Activated CD4-positive, alpha-beta T cell treated with anti-CD3 and anti-CD28 coated beads, Interleukin-2, amount 50 U/mL, for 16 hours (primary cell): Measurements from ENCODE around the gene RIN3.

Source experiments
- DNase-seq: peaks from one replicate; pipeline ENCODE4 v3.0.0-alpha.2; 2020

RIN3 gene

GRCh38 chr14:92511453-92512238 is 1.9 kb upstream of the RIN3 start:
- DNase-seq = no peak

DNA sequence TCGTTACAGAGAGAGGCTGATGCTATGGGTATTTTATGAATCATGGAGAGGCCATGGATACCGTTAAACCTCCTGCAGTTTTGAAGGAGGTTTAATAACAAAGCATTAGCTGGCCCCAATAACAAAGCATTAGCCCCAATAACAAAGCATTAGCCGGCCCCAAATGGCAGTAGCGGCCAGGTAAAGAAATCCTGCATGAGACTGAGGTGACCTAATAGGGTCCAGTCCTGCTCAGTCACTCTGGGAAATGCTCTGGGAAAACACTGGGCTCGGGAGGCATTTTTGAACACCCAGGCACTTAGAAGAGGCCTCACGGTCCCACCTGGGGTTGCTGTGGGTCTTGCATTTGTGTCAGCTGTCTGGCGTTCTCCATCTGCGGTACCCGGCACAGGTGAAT is 776 bp upstream of the RIN3 start:
- DNase-seq = no peak

GRCh38 chr14:92513966-92514843 is 624 bp downstream of the RIN3 start:
- no peak for DNase-seq

DNA sequence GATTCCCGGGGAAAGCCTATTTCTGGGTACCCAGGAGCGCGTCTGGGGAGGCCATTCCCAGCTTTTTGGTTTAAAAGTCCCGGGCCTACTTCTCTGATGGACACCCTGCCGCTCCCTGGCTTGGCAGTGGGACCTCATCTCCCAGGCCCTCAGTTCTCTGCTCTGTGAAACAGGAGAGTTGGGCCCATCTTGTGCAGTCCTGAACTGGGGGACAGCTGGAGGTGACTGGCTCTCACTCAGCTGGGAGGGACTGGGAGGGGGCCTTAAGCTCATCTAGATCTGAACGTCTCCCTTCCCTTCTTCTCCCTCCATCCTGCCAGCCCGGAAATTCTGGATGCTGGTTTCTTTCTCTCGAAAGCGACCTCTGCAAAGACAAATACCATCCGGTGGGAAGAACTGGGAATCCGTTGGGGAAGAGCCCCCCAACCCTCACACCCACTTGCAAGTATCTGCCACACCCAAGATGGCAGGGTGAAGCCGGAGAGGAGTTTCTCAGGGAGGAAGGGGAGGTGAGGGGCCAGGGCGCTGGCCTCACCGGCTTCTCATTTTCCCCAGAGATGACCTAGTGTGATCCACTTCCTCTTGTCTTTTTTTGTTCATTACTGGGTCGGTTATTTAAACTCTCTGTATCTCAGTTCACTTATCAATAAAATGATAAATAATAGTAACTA is 1.4 kb downstream of the RIN3 start:
- DNase-seq = no peak

DNA sequence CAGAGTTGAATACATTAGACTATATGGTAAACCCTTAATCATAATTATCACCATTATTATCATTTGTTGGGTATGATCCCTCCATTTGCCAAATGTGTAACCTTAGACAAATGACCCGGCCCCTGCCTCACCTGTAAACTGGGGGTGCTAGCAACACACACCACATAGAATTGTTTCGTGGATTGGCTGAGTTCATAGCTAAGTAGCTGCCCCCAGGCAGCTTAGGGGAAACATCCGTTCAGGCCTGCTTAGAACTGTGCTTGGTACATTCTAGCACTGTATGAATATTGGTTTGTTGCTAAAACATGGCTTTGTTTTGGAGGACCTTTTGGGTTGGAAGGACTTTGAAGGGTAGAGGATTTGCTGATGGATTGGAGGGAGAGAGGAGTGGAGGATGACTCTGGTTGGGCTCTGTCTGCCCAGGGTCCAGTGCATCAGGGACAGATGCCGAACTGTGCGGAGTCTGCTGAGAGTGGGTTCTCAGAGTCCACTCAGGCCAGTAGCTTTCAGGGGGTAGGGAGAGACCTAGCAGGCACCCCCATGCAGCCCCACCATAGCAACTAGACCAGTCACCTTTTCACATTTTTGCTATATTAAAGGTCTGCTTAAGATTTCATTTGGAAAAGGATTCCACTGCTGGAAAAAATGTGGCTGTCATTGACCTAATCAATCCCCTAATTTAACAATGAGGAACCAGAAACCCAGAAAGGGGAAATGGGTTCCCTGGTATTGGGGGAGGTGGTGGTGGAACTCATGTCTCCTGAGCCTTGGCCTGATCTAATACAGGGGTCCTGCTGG is 2.2 kb downstream of the RIN3 start:
- no peak for DNase-seq

GRCh38 chr14:92516344-92516965 is 2.9 kb downstream of the RIN3 start:
- no peak for DNase-seq

GRCh38 chr14:92516966-92517506 is 3.5 kb downstream of the RIN3 start:
- no peak for DNase-seq

DNA sequence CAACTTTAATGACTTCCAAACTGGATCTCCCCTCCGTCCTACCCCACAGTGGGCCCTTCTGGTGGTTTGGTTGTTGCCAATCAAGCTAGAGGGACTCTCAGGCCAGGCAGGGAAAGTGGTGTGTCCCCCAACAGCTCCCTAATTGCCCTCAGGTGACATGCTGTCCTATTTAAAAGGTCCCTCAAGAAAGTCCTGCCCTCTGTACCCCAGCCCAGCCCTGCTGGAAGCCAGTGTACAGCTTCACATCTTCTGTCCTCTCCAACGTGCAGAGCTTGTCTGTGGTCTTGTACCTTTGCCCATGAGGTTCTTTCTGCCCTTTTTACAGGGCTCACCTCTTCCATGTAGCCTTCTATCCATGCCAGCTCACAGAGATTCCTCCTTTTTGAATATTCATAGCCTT is 4.2 kb downstream of the RIN3 start:
- DNase-seq = no peak

DNA sequence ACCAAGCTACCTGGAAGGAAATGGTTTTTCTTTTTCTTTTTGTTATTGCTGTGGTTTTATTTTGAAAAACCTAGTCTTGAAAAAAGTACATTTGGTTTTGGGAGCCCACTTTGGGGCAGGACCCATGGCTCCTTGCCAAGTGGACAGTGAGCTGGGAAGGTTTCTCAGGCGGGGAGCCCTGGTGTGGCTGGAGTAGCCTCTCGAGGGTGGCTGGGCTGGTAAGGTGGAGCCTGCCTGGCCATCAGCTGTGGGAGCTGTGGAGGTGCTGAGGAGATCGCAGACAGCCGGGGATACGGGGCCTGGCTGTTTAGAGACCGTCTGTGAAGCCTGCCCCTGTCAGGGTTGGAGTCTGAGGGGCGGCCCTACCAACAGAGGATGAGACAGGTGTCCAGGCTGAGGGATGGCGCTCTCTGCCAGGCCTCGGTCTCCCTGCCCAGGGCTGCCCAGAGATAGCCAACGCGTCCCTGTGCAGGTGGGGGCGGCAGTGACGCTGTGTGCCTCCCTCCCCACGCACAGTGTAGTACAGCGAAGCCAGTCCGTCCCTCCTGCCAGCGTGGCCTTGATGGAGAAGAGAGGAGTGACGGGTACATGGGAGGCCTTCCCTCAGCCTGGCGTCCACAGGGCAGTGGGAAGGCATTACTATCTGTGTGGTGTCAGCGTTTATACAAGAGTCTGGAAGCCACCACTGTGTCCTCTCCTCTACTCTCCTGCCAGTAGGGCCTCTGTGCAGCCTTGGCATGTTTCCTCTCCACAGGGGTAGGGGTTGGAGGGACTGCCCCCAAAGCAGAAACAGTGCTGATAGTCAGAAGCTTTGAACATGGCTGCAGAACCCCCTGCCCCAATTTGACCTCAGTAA is 5.9 kb downstream of the RIN3 start:
- no peak for DNase-seq

DNA sequence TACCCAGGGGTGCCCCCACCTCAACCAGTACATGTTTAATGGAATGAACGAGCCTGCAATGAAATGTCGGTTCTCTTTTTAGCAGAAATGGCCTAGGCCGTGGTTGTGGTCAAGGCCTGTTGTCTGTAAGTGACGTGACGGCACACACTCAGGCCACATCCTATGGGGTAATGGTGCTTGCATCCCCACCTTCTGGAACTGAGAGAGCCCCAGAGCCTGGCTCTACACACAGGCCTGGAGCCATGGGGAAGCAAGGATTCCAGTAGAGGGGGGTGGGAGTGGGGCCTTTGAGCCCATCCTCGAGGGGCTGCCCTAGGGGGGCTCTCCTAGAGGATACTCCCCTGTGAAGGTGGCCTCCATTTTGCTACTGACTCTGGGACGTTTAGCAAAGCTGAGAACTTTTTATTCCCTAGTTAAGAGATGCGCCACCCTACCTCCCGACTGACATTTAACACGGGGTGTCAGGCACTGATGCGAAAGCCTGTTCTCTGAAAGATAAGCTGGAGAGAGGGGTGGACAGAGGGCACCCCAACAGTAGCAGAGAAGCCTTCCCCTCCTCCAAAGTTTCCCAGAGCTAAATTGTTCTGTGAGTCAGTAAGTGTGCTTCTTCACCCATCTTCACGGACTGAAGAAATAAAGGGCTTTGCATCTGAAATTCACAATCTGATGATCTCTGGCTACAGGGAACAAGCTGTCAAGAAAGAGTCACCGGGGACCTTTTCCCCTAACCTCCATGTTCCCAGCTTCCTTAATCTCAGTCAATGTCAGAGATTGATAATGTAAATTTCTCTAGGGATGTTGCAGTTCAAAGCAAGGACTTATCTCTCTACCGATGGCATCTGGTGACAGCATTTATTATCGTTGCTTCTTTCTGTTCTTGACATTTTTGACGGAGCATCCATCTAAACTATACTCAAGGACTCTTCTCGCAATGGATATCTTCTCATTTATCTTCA is 6.8 kb downstream of the RIN3 start:
- DNase-seq = no peak

GRCh38 chr14:92521058-92521415 is 7.5 kb downstream of the RIN3 start:
- no peak for DNase-seq

DNA sequence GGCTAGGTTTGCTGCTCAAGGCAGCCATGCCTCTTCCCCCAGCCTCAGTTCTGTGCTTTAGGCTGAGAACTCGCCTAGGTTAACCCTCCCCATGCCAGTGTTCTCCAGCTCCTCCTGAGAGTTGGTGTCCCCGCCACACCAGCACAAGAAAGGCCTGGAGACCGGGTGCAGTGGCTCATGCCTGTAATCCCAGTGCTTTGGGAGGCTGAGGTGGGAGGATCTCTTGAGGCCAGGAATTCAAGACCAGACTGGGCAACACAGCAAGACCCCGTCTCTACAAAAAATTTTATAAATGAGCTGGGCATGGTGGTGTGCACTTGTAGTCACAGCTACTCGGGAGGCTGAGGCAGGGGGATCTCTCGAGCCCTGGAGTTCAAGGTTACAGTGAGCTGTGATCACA is 10.2 kb downstream of the RIN3 start:
- DNase-seq = no peak

- no peak for DNase-seq
Observed at GRCh38 chr14:92524602-92525185, 11.1 kb downstream of the RIN3 start.

DNA sequence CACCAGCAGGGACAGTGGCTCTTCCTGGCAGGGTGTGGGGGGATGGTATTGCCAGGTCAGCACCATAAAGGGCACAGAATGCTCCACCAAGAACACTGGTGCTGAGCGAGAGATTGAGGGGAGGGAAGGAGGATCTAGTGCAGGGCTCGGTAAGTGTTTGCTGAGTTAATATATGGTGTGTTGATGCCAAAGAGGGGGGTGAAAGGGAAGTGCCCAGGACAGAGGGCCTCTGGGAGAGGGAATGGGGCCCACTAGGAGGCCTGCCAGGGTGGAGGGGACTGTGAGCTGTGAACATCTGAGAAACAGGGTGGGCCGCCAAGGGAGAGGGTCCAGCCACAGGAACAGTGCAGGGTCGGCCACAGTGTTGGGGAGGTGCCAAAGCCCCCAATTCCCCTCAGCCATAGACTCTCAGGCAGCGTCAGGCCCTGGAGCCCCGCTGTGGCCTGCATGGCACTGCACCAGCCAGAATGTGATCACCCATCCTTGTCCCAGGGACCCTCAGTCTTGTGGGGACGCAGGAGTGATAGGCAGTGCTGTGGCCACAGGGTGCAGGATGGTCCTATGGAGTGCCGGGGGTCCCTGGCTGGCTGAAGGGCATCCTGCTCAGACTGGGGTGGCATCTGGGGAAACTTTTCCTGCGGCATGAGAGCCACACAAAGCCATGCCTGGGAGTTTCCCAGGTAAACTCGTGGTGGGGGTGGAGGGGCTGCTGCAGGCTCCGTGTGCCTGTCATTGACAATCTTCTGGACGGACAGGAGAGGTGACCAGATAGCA is 11.9 kb downstream of the RIN3 start:
- no peak for DNase-seq

GRCh38 chr14:92527721-92528120 is 14.1 kb downstream of the RIN3 start:
- no peak for DNase-seq

DNA sequence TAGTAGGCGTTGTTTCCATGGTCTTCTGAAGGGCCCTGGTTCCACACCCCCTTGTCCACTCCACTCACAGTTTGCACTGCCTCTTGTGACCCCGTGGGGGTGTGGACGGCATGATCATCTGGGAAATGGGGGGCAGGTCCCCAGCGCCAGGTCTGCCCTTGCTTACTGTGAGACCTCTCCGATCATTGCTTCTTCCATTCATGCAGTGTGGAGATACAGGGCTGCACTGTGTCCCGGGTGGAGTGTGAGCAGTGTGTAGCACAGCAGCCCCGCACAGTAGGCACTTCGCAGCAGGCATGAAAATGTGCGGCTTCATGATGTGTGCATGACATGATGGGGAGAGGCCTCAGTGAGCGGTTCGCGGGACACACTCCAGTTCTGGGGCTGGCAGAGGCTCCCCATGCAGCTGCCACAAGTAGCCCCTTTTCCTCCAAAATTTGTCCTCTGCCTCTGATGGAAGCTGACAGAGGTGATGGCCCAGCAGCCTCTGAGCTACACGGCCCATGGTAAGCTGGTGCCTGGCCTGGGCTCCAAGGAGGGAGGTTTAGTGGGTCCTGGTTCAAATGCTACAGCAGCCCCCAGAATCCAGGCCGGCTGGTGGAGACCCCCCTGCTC is 15.0 kb downstream of the RIN3 start:
- no peak for DNase-seq

DNA sequence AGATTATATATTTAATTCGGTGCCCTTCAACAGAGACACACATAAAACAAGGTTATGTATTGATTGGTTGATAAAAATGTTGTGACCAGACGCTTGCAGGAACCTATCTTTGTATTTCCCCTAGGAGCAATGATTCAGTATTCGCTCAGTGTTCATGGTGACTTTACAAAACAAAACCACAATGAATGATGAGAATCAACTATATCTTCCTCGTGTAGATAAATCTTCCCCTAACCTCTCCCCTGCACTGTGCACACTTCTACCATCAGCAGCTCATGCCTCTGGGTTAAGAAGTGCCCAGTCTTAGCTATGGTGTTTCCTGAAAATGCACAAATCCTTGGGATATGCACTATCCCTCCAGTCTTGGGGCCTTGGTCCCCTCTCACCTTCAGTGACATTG is 16.3 kb downstream of the RIN3 start:
- DNase-seq = no peak
